HCT116 (cell line): ENCODE data around the gene CPM. TPM values are rescaled to one million over a fixed set of nuclear protein-coding genes. Genes with fewer than 3 reads are reported as not detected.

ENCODE experiments used
- ATAC-seq: fragments of 200-7000 bp; cut with Tn5 transposase; 2 replicates; pipeline ENCODE4 v1.9.1; 2020; ENCODE audit warnings: mild to moderate bottlenecking, moderate library complexity
- Bru-seq: library from RNA; stranded (reverse); fragments of 400-500 nt; gene quantifications from one replicate; lab custom pipeline; 2021; lab: Mats Ljungman, UMichigan
- BruChase-seq, 2 experiments: library from RNA; stranded (reverse); fragments of 400-500 nt; gene quantifications; one replicate each; lab custom pipeline; 2021; lab: Mats Ljungman, UMichigan
- BruUV-seq: library from RNA; stranded (reverse); fragments of 400-500 nt; replicated peaks from 2 replicates; lab custom pipeline; 2021; lab: Mats Ljungman, UMichigan
- CTCF ChIA-PET: fragments of 300-600 bp; sonication (Branson Sonifier 250); formaldehyde crosslinking; loops from one replicate; lab custom pipeline; 2021; ENCODE audit warnings: antibody characterized with exemption; lab: Charles Lee
- POLR2A ChIA-PET: fragments of 300-600, 350-600 bp; sonication (Branson Sonifier 250); formaldehyde crosslinking; loops from one replicate; lab custom pipeline; 2021; ENCODE audit warnings: antibody characterized with exemption; lab: Charles Lee
- RAD21 ChIA-PET, 2 experiments: fragments of 300-600 bp; sonication (Branson Sonifier 250); formaldehyde crosslinking; loops; one replicate each; lab custom pipeline; 2023; ENCODE audit warnings: low total read pairs in 2 of 2; ENCODE audit not compliant: uncharacterized antibody in 2 of 2, unreplicated experiment in 2 of 2, low non-redundant PET in 1 of 2; lab: Charles Lee
- DNase-seq: peaks from one replicate; pipeline ENCODE4 v3.0.0-alpha.2; 2010; ENCODE audit warnings: low read depth, low spot score
- H2AFZ ChIP-seq: fragments of 200-600 bp; shearing (Covaris generic), sonication (generic); 2 replicates; pipeline ENCODE4 v1.6.1; 2017; ENCODE audit warnings: low read depth, mixed run types, mixed read lengths, antibody characterized with exemption, low read length; ENCODE audit not compliant: poor library complexity, severe bottlenecking
- H3K27ac ChIP-seq: 2 replicates; pipeline ENCODE4 v1.5.1; 2012; ENCODE audit warnings: low read depth, low read length
- H3K27me3 ChIP-seq: fragments of 200-600 bp; sonication (generic); 2 replicates; pipeline ENCODE4 v1.6.1; 2016; ENCODE audit warnings: mixed run types, low read length, mixed read lengths; ENCODE audit not compliant: insufficient read depth
- H3K36me3 ChIP-seq, 2 experiments: fragments of 200-500 bp in 1 of 2; fragments of 200-600 bp in 1 of 2; sonication (Bioruptor generic) in 1 of 2; sonication (generic) in 1 of 2; 2 replicates each; pipeline versions ENCODE4 v1.5.1 to v1.6.1; 2014 to 2016; ENCODE audit warnings: low read length in 2 of 2, inconsistent platforms in 1 of 2, mixed read lengths in 1 of 2, mixed run types in 1 of 2; ENCODE audit not compliant: insufficient read depth in 2 of 2, control insufficient read depth in 1 of 2
- H3K4me1 ChIP-seq, 2 experiments: fragments of 200-600 bp in 1 of 2; sonication (generic) in 1 of 2; 2 replicates each; pipeline versions ENCODE4 v1.5.1 to v1.6.1; 2012 to 2017; ENCODE audit warnings: low read length in 2 of 2, inconsistent platforms in 1 of 2, mild to moderate bottlenecking in 1 of 2, mixed read lengths in 1 of 2, mixed run types in 1 of 2, moderate library complexity in 1 of 2; ENCODE audit not compliant: insufficient read depth in 2 of 2, control insufficient read depth in 1 of 2
- H3K4me2 ChIP-seq: fragments of 200-600 bp; sonication (generic); 2 replicates; pipeline ENCODE4 v1.6.1; 2017; ENCODE audit warnings: mixed run types, low read length, mixed read lengths
- H3K4me3 ChIP-seq, 2 experiments: fragments of 200-600 bp in 1 of 2; sonication (generic) in 1 of 2; replicated peaks in 1 of 2; 2 replicates each; pipeline ENCODE4 v1.5.1; 2011 to 2016; ENCODE audit warnings: low read length in 2 of 2, control low read depth in 1 of 2, low read depth in 1 of 2, mild to moderate bottlenecking in 1 of 2, mixed read lengths in 1 of 2, mixed run types in 1 of 2
- H3K79me2 ChIP-seq: fragments of 200-600 bp; sonication (generic); 2 replicates; pipeline ENCODE4 v1.6.1; 2017; ENCODE audit warnings: mild to moderate bottlenecking, mixed run types, low read length, moderate library complexity, mixed read lengths; ENCODE audit not compliant: insufficient read depth
- H3K9ac ChIP-seq: fragments of 200-600 bp; sonication (generic); 2 replicates; pipeline ENCODE4 v1.6.1; 2016; ENCODE audit warnings: low read length, mixed read lengths
- H3K9me2 ChIP-seq: fragments of 200-600 bp; sonication (generic), shearing (Covaris generic); 2 replicates; pipeline ENCODE4 v1.6.1; 2017; ENCODE audit warnings: mixed run types, mild to moderate bottlenecking, moderate library complexity; ENCODE audit not compliant: insufficient read depth
- H3K9me3 ChIP-seq, 2 experiments: fragments of 200-500 bp in 1 of 2; fragments of 200-600 bp in 1 of 2; sonication (Bioruptor generic) in 1 of 2; sonication (generic) in 1 of 2; 2 replicates each; pipeline ENCODE4 v1.6.1; 2014 to 2017; ENCODE audit warnings: low read length in 2 of 2, mixed read lengths in 2 of 2, inconsistent platforms in 1 of 2, low read depth in 1 of 2, mild to moderate bottlenecking in 1 of 2, mixed run types in 1 of 2, moderate library complexity in 1 of 2; ENCODE audit not compliant: control insufficient read depth in 1 of 2, insufficient read depth in 1 of 2
- H4K20me1 ChIP-seq: fragments of 200-600 bp; sonication (generic), shearing (Covaris generic); 2 replicates; pipeline ENCODE4 v1.6.1; 2017; ENCODE audit warnings: mixed run types, mild to moderate bottlenecking, moderate library complexity; ENCODE audit not compliant: insufficient read depth
- ATF3 ChIP-seq: IDR thresholded peaks from 2 replicates; pipeline ENCODE4 v1.6.1; 2012
- CBX3 ChIP-seq: IDR thresholded peaks from 2 replicates; pipeline ENCODE4 v1.6.1; 2012; ENCODE audit warnings: low read depth
- CEBPB ChIP-seq: IDR thresholded peaks from 2 replicates; pipeline ENCODE4 v1.6.1; 2012; ENCODE audit warnings: low read depth
- EGR1 ChIP-seq: IDR thresholded peaks from 2 replicates; pipeline ENCODE4 v1.6.1; 2012; ENCODE audit warnings: low read depth
- EZH2phosphoT487 ChIP-seq: fragments of 200-600 bp; IDR thresholded peaks from 2 replicates; pipeline ENCODE4 v1.6.1; 2018; ENCODE audit warnings: antibody characterized with exemption, borderline replicate concordance
- JUND ChIP-seq: IDR thresholded peaks from 2 replicates; pipeline ENCODE4 v1.6.1; 2012
- MAX ChIP-seq: IDR thresholded peaks from 2 replicates; pipeline ENCODE4 v1.6.1; 2012
- POLR2AphosphoS5 ChIP-seq: IDR thresholded peaks from 2 replicates; pipeline ENCODE4 v1.6.1; 2011; ENCODE audit warnings: mild to moderate bottlenecking, low read depth, low read length, moderate library complexity
- SRF ChIP-seq: IDR thresholded peaks from 2 replicates; pipeline ENCODE4 v1.6.1; 2012; ENCODE audit warnings: low read depth
- TCF7L2 ChIP-seq: IDR thresholded peaks from 2 replicates; pipeline ENCODE4 v1.7.0; 2011; ENCODE audit warnings: borderline replicate concordance, inconsistent platforms; ENCODE audit not compliant: insufficient read depth, insufficient read length; ENCODE audit errors: extremely low read depth
- ZBTB33 ChIP-seq: IDR thresholded peaks from 2 replicates; pipeline ENCODE4 v1.6.1; 2011; ENCODE audit warnings: mild to moderate bottlenecking, low read length, moderate library complexity; ENCODE audit not compliant: insufficient replicate concordance; ENCODE audit errors: extremely low read depth
- intact Hi-C: fragments of 100-400 bp; cut with micrococcal nuclease; formaldehyde crosslinking; loops from 2 replicates; pipeline ENCODE4 v1.10.0; 2022
- long read RNA-seq: library from polyadenylated mRNA; unstranded; transcript quantifications from one replicate; pipeline ENCODE4 v2.0.0, GENCODE V29; 2021; ENCODE audit not compliant: unreplicated experiment
- polyA plus RNA-seq: library from polyadenylated mRNA; unstranded; fragments of >200 nt; gene quantifications from 2 replicates; pipeline ENCODE4 v1.2.1, GENCODE V29; 2012; ENCODE audit warnings: missing spikeins
- total RNA-seq: library from RNA; stranded (reverse); gene quantifications from one replicate; pipeline ENCODE4 v1.2.1, GENCODE V29; 2021; ENCODE audit not compliant: unreplicated experiment

The CPM gene
- 5.3 TPM for total RNA-seq
- 1.7 and 4.0 TPM in 2 replicates for polyA plus RNA-seq
- Bru-seq, nascent RNA, result percentile 33 among the genes with signal in this experiment
- percentile 30 among the genes with signal in this experiment for BruChase-seq, experiment 1, labeled RNA remaining after a 6-hour chase
- BruChase-seq, experiment 2, labeled RNA remaining after a 2-hour chase, result percentile 27 among the genes with signal in this experiment
- long read RNA-seq, full-length matches to known transcripts, result 3 of 10 reads
- long read RNA-seq, partial matches to known transcripts, result 2 of 10 reads
- long read RNA-seq, other reads (novel, unspliced or antisense), result 5 of 10 reads

- Histone ChIP-seq H3K4me1 (peaks cover 8 to 26% of the 10 kb centered on the region in 2 experiments; a peak in 3 of 4 replicates), H4K20me1 (no peaks in the 10 kb centered on the region), H3K36me3 (no peaks in the 10 kb centered on the region), H3K27ac (no peak within 1 kb of the TSS), H3K79me2 (no peaks in the 10 kb centered on the region), H3K4me2 (peak within 1 kb of the TSS; percentile 77), H3K9me3 (no peaks in the 10 kb centered on the region), H2AFZ (no peak within 1 kb of the TSS), H3K9ac (peak within 1 kb of the TSS; percentile 40; the same call in 1 of the 2 replicates), H3K9me2 (no peaks in the 10 kb centered on the region), H3K4me3 (peak within 1 kb of the TSS; percentile 42 to 56), H3K27me3 (no peaks in the 10 kb centered on the region)
- no TSS peak for BruUV-seq
- intact Hi-C loops, result no loop called here
- CTCF ChIA-PET, result interaction anchor here (0.8 kb wide), 1 partner anchor 321 kb away, joined by 3 read pairs; no protein-coding TSS in a partner anchor
- DNase-seq (no peak), ATAC-seq (peak; percentile 97)
- POLR2A ChIA-PET, result no interaction called here
- RAD21 ChIA-PET, result no interaction called here
- TF ChIP-seq MAX (peak; percentile 87), CBX3 (peak; percentile 45; the same call in 1 of the 2 replicates), POLR2AphosphoS5 (peak; percentile 52; the same call in 1 of the 2 replicates), JUND (no peak), EGR1 (no peak)
These were observed at the start of gene CPM for GRCh38 chr12:68932961-68933893. TSS of gene CPM (minus strand) at chr12:68933171. CDS start at chr12:68932837, 334 bp downstream.

GRCh38 chr12:68981516-68981915 is 48.5 kb upstream of the CPM start:
- Histone ChIP-seq H3K9me3 (0 out of 4 replicates have a peak, but pooled peaks cover 0 to 4% of the 10 kb centered on the region in 2 experiments), H3K36me3 (no peaks in the 10 kb centered on the region), H3K4me1 (no peaks in the 10 kb centered on the region), H3K4me3 (no peak overlapping the region), H3K27me3 (no peaks in the 10 kb centered on the region), H2AFZ (no peak overlapping the region), H4K20me1 (no peaks in the 10 kb centered on the region), H3K9me2 (no peaks in the 10 kb centered on the region), H3K27ac (no peak overlapping the region), H3K4me2 (no peak overlapping the region), H3K79me2 (no peaks in the 10 kb centered on the region), H3K9ac (no peak overlapping the region)
- intact Hi-C loops, result no loop called here
- no TSS peak for BruUV-seq
- ChIA-PET POLR2A (no interaction called here), RAD21 (no interaction called here), CTCF (no interaction called here)
- no peak for ATAC-seq
- DNase-seq, result no peak
- TF ChIP-seq EZH2phosphoT487 (no peak), SRF (no peak), ZBTB33 (no peak), ATF3 (no peak), JUND (no peak), CEBPB (no peak), EGR1 (no peak), POLR2AphosphoS5 (no peak), TCF7L2 (no peak)
